BLaER1 treated with 17β-estradiol and CSF1 and Interleukin-3, amounts not matched to agents 10 nM and 100 nM (cell line): Measurements from ENCODE around the gene AK5.

ENCODE experiments used
- H3K27ac ChIP-seq, 11 experiments: shearing (Covaris generic); formaldehyde crosslinking; 2 replicates each; pipeline ENCODE4 v1.8.1; 2022
- H3K27me3 ChIP-seq, 11 experiments: shearing (Covaris generic); formaldehyde crosslinking; 2 replicates each; pipeline ENCODE4 v1.8.1; 2022
- H3K36me3 ChIP-seq, 11 experiments: shearing (Covaris generic); formaldehyde crosslinking; 2 replicates each; pipeline ENCODE4 v1.8.1; 2022
- H3K4me1 ChIP-seq, 10 experiments: shearing (Covaris generic); formaldehyde crosslinking; 2 replicates each; pipeline ENCODE4 v1.8.1; 2022
- H3K4me2 ChIP-seq, 11 experiments: shearing (Covaris generic); formaldehyde crosslinking; 2 replicates each; pipeline ENCODE4 v1.8.1; 2022
- H3K4me3 ChIP-seq, 10 experiments: shearing (Covaris generic); formaldehyde crosslinking; 2 replicates each; pipeline ENCODE4 v1.8.1; 2022
- H3K9ac ChIP-seq, 11 experiments: shearing (Covaris generic); formaldehyde crosslinking; 2 replicates each; pipeline ENCODE4 v1.8.1; 2022
- H3K9me3 ChIP-seq, 11 experiments: shearing (Covaris generic); formaldehyde crosslinking; replicated peaks in 1 of 11; 2 replicates each; pipeline ENCODE4 v1.8.1; 2022
- H4K20me1 ChIP-seq, 11 experiments: shearing (Covaris generic); formaldehyde crosslinking; 2 replicates each; pipeline ENCODE4 v1.8.1; 2022
- Cebpa-rat ChIP-seq, 11 experiments: shearing (Covaris generic); IDR thresholded peaks; 2 replicates each; pipeline ENCODE4 v1.8.1; 2022

The AK5 gene

DNA sequence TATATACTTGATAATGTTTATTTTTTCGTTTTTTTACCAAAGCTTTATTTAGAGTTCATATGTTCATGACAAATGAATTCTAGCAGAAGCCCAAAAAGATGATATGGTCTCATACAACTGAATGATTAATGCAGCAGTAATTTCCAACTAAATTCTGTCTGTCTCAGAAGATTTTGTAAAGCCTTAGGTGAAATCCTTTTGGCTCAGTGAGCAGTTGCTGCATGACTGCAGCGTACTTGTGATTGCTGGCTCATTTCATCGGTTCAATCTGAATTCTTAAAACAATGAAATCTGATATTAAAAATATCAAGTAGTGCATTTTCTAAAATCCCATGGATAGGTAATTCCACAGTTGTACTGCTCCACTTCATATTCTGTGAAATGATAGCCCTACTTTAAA lies 73.2 kb downstream of the AK5 start:
- Histone ChIP-seq H3K4me1 (0 out of 20 replicates have a peak, but pooled peaks cover 0 to 5% (median 0%) of the 10 kb centered on the region in 10 experiments), H3K4me2 (no peak overlapping the region), H3K9ac (no peak overlapping the region), H3K4me3 (no peak overlapping the region), H3K27me3 (no peaks in the 10 kb centered on the region), H3K36me3 (no peaks in the 10 kb centered on the region), H4K20me1 (no peaks in the 10 kb centered on the region), H3K27ac (no peak overlapping the region), H3K9me3 (no peaks in the 10 kb centered on the region)
- no peak for TF ChIP-seq Cebpa-rat (IDR thresholded peaks at IDR 0.05)

DNA sequence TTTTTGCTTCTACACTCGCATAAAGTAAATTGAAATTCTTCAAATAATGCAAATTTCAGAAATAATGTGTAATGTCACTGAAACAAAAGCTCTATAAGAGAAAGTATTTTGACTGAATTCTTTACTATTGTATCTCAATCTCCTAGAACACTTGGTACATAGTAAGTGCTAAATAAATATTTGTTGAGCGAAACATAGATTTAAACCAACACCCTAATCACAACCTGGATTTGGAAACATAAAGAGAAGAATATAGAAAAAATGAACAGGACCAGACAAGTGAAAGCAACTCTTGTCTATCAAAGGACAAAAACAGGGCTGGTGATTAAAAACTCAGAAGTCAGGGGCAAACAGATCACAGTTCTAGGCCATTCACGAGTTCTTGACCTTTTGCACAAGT lies 74.3 kb downstream of the AK5 start:
- H3K4me2 ChIP-seq, result no peak overlapping the region
- H3K27me3 ChIP-seq, result no peaks in the 10 kb centered on the region
- H3K9me3 ChIP-seq, result no peaks in the 10 kb centered on the region
- no peaks in the 10 kb centered on the region for H4K20me1 ChIP-seq
- H3K36me3 ChIP-seq, result no peaks in the 10 kb centered on the region
- no peaks in the 10 kb centered on the region for H3K4me1 ChIP-seq
- no peak overlapping the region for H3K9ac ChIP-seq
- no peak overlapping the region for H3K27ac ChIP-seq
- no peak overlapping the region for H3K4me3 ChIP-seq
- no peak for TF ChIP-seq Cebpa-rat (IDR thresholded peaks at IDR 0.05)

DNA sequence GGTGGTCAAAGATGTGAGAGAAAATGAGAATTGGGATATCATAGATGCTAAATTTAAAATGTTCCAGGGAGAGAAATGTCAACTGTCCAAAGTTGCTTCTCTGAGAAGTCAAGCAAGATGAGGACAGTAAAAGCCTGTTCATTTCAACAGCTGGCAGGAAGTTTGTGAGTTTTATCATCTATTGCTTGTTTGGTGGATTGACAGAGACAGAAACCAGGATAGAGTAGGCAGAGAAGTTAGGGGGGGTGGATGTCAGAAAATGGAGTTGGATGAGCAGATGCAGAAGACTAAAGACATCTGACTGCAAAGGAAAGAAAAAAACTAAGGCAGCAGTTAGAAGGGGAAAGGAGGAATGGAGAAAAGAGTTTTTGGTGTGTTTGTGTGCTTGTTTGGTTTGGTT lies 78.4 kb downstream of the AK5 start:
- Histone ChIP-seq H3K27me3 (no peaks in the 10 kb centered on the region), H3K27ac (no peak overlapping the region), H3K4me2 (no peak overlapping the region), H3K36me3 (no peaks in the 10 kb centered on the region), H3K9ac (no peak overlapping the region), H4K20me1 (no peaks in the 10 kb centered on the region), H3K4me3 (no peak overlapping the region), H3K4me1 (no peaks in the 10 kb centered on the region), H3K9me3 (no peaks in the 10 kb centered on the region)
- TF ChIP-seq Cebpa-rat (IDR thresholded peaks at IDR 0.05), result no peak

DNA sequence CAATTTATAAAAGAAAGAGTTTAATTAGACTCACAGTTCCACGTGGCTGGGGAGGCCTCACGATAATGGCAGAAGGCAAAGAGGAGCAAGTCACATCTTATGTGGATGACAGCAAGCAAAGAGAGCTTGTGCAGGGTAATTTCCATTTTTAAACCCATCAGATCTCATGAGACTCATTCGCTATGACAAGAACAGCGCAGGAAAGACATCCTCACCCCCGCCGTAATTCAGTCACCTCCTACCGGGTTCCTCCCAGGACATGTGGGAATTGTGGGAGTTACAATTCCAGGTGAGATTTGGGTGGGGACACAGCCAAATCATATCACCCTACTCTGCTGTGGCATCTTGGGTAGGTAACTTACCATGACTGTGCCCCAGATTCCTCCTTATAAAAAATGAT lies 79.8 kb downstream of the AK5 start:
- H3K27me3 ChIP-seq, result no peaks in the 10 kb centered on the region
- TF ChIP-seq Cebpa-rat (IDR thresholded peaks at IDR 0.05), result no peak
- no peaks in the 10 kb centered on the region for H3K36me3 ChIP-seq
- no peak overlapping the region for H3K9ac ChIP-seq
- no peaks in the 10 kb centered on the region for H3K4me1 ChIP-seq
- no peak overlapping the region for H3K4me2 ChIP-seq
- no peak overlapping the region for H3K4me3 ChIP-seq
- H3K9me3 ChIP-seq, result no peaks in the 10 kb centered on the region
- no peak overlapping the region for H3K27ac ChIP-seq
- H4K20me1 ChIP-seq, result no peaks in the 10 kb centered on the region

DNA sequence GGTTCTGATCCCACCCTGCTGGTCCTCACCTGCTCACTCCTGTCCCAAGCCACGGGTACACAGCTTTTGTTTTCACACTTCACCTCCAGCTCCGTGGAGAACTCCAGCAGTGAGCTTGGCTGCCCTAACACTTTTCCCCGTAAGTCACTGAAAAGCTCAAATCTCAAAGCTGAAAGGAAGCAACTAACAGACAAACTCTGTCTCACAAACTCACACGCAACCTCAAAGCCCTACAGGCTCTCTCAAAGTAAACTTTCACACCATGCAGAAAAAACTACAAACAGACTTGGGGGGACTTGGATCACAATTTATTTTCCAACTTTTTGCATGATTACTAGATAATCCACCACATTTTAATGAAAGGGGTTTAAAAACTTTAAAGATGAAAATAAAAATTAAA lies 88.3 kb downstream of the AK5 start:
- H3K4me2 ChIP-seq, result no peak overlapping the region
- no peak overlapping the region for H3K4me3 ChIP-seq

DNA sequence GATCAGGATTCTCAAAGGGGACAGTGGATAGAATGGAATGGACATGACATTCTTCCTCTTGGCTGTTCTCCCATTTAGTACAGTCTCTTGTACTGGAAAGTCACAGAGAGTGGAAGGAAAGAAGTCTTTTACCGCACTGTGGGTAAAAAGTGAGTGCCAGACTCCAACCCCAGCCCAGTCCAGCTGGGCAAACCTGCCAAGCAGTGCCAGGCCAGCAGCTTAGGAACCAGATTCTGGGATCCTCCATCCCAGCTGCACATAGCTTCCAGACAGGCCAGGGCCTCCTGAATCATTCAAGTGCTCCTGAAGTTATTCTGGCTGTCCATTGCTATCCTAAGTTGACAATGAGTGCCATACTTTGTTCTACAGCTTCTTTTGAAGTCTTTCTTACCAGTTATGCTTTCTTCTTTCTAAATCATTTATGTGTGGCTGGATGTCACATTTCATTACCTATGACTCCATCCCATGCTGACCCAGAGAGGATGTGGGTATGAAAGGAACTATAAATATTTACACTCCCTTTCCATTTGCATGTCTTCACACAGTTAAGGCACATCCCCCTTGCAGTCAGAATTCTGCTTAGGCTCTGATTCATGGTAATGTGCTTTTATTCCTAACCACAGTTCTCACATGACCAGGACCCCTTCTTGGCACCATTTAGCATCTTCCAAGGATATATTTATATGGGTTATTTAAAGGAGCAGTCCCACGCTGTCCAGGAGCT lies 88.9 kb downstream of the AK5 start:
- H3K27me3 ChIP-seq, result no peaks in the 10 kb centered on the region
- no peak overlapping the region for H3K9ac ChIP-seq
- H3K4me1 ChIP-seq, result peaks cover 0 to 9% (median 8%) of the 10 kb centered on the region in 10 experiments; a peak in 5 of 20 replicates
- TF ChIP-seq Cebpa-rat (IDR thresholded peaks at IDR 0.05), result no peak
- H4K20me1 ChIP-seq, result no peaks in the 10 kb centered on the region
- no peaks in the 10 kb centered on the region for H3K36me3 ChIP-seq
- no peak overlapping the region for H3K4me3 ChIP-seq
- no peaks in the 10 kb centered on the region for H3K9me3 ChIP-seq
- H3K27ac ChIP-seq, result no peak overlapping the region
- H3K4me2 ChIP-seq, result peak overlapping the region in 9 of 11 experiments; percentile 0 to 36 (median 13); a peak in 7 of 22 replicates

More for the DNA sequence above, 88.3 kb downstream of the AK5 start:
- H3K36me3 ChIP-seq, result no peaks in the 10 kb centered on the region
- H3K27ac ChIP-seq, result no peak overlapping the region
- H3K9me3 ChIP-seq, result no peaks in the 10 kb centered on the region
- no peak for TF ChIP-seq Cebpa-rat (IDR thresholded peaks at IDR 0.05)
- H3K4me1 ChIP-seq, result peaks cover 0 to 9% (median 8%) of the 10 kb centered on the region in 10 experiments; a peak in 5 of 20 replicates
- H4K20me1 ChIP-seq, result no peaks in the 10 kb centered on the region
- no peak overlapping the region for H3K9ac ChIP-seq
- H3K27me3 ChIP-seq, result no peaks in the 10 kb centered on the region

DNA sequence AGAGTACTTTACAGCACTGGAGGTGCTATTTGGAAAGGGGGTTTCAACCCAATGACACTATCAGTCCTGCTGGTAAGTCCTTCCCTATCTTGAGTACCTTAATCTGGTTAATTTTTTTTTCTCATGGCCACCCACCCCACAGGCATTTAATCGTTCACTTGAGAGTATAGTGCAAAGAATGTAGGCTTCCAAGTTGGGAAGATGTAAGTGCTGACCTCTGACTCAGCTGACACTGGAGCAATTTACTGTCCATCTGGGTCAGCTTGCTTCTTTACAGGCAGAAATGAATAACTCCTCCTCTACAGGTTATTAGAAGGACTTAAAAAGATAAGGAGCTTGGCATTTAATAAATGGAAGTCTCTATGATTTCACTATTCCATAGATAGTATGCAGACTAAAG lies 89.6 kb downstream of the AK5 start:
- no peak for TF ChIP-seq Cebpa-rat (IDR thresholded peaks at IDR 0.05)
- Histone ChIP-seq H4K20me1 (no peaks in the 10 kb centered on the region), H3K27ac (no peak overlapping the region), H3K27me3 (no peaks in the 10 kb centered on the region), H3K4me3 (no peak overlapping the region), H3K4me1 (peaks cover 0 to 9% (median 8%) of the 10 kb centered on the region in 10 experiments; a peak in 5 of 20 replicates), H3K4me2 (peak overlapping the region in 5 of 11 experiments; percentile 0 to 36 (median 15); a peak in 4 of 22 replicates), H3K9ac (no peak overlapping the region), H3K9me3 (no peaks in the 10 kb centered on the region), H3K36me3 (no peaks in the 10 kb centered on the region)

DNA sequence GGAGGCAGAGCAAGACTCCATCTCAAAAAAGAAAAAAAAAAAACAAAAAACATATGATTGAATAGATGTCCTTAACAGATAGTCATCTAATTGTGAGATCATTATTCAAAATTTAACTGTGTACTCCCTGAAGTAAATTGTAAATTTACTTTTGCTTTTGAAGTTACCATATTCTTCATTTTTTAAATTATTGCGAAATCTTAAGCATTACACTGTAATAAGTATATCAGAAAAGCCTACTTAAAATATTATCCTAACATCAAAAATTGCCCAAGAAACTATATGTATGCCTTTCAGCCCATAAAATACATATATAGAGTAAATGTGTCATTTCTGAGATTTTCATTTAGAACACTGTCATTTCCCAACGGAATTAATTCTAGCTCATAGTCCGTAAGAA lies 91.9 kb downstream of the AK5 start:
- H4K20me1 ChIP-seq, result no peaks in the 10 kb centered on the region
- no peak overlapping the region for H3K4me2 ChIP-seq
- H3K27me3 ChIP-seq, result no peaks in the 10 kb centered on the region
- no peaks in the 10 kb centered on the region for H3K9me3 ChIP-seq
- H3K4me1 ChIP-seq, result peaks cover 0 to 9% (median 8%) of the 10 kb centered on the region in 10 experiments; a peak in 5 of 20 replicates
- no peak overlapping the region for H3K9ac ChIP-seq
- no peak overlapping the region for H3K27ac ChIP-seq
- no peaks in the 10 kb centered on the region for H3K36me3 ChIP-seq
- TF ChIP-seq Cebpa-rat (IDR thresholded peaks at IDR 0.05), result peak in 4 of 11 experiments; percentile 17 to 77 (median 38); a peak in 4 of 22 replicates
- no peak overlapping the region for H3K4me3 ChIP-seq

DNA sequence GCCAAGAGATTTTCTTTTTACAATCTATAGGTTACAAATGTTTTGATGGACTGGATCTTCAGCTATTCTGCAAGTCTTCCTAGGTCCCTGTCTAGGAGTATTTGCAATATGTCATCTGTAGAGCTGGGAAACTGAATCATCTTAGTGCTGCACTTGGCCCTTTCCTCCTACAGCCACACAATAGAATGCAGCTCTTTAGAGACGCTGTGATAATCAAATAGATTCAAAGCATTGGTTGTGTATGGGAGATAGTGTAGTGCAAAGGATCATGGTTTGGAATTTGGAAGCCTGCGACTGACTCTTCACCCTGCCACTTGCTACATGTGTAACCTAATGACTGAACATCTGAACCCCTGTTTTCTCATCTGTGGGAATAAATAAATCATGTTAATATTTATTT lies 93.7 kb downstream of the AK5 start:
- H3K36me3 ChIP-seq, result no peaks in the 10 kb centered on the region
- H3K4me3 ChIP-seq, result no peak overlapping the region
- TF ChIP-seq Cebpa-rat (IDR thresholded peaks at IDR 0.05), result no peak
- H3K4me2 ChIP-seq, result no peak overlapping the region
- H3K9me3 ChIP-seq, result no peaks in the 10 kb centered on the region
- H3K4me1 ChIP-seq, result peaks cover 0 to 11% (median 8%) of the 10 kb centered on the region in 10 experiments; a peak in 6 of 20 replicates
- H4K20me1 ChIP-seq, result no peaks in the 10 kb centered on the region
- H3K9ac ChIP-seq, result no peak overlapping the region
- no peak overlapping the region for H3K27ac ChIP-seq
- H3K27me3 ChIP-seq, result no peaks in the 10 kb centered on the region

DNA sequence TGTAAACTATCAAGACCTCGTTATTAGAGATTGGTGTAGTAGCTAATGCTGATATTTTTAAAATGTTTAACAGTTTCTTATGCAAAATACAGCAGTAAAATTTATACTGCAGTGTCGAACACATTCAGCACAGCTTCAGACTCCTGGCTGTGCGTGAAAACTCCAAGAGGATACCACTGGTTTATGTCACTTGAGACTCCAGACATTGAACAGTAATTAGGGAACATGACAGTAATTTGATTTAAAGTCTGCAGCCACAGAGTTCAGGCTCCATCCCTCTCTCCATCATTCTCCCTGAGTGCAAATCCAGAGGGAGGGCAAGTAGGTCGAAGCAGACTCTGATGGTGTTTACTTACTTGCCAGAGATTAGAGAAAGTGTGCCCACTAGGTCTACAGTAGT lies 94.2 kb downstream of the AK5 start:
- H3K4me3 ChIP-seq, result no peak overlapping the region
- no peak overlapping the region for H3K4me2 ChIP-seq
- no peak for TF ChIP-seq Cebpa-rat (IDR thresholded peaks at IDR 0.05)
- H3K9me3 ChIP-seq, result no peaks in the 10 kb centered on the region
- H3K4me1 ChIP-seq, result peaks cover 0 to 7% (median 3%) of the 10 kb centered on the region in 10 experiments; a peak in 6 of 20 replicates
- H3K36me3 ChIP-seq, result no peaks in the 10 kb centered on the region
- H3K27me3 ChIP-seq, result no peaks in the 10 kb centered on the region
- H3K27ac ChIP-seq, result no peak overlapping the region
- H4K20me1 ChIP-seq, result no peaks in the 10 kb centered on the region
- no peak overlapping the region for H3K9ac ChIP-seq
